ENCODE results near the gene RPS2. TPM values are rescaled to one million over a fixed set of nuclear protein-coding genes. Genes with fewer than 3 reads are reported as not detected.

The RPS2 gene
- total RNA-seq, 2 experiments from 2014 or later = 2,823 to 3,048 TPM

DNA sequence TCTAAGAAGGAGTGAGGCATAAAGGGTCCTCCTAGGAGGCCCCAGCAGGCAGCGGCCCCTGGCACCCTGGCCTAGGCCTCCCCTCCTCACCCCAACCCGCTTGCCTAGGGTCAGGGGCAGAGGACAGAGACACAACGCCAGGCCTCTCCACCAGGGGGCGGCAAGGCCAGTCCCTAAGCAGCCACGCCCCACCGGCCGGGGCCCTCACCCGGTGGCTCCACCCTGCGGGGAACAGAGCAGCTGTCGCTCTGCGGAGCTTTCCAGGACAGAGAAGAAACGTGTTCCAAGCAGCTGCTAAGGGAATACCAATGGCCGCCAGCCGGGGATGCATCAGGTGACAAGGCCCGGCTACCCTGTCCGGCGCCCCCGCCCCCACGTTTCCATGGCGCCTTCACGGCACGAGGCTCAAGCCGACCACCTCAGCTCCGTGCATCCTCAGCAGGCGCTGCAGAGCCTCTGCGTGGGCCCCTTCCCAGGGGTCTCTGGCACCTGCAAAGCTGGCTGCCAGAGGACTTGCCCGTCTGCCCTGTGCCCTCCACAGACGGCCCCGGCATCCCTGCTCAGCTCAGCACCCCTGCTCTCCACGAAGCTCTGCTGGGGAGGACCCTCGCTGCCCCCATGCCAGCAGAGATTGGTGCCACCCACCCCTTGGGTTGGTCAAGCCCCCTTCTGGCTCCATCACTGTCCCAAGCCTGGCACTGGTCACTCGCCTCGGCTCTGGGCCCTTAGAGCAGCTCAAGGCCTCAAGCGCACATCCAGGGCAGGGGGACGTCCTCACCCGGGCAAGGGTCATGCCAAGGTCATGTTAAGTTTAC lies 39.4 kb upstream of the RPS2 start:
- peak; percentile 92 for DNase-seq
- CTCF ChIA-PET = interaction anchor here (0.6 to 3.6 kb wide), 30 partner anchors 8 to 318 kb away, joined by 3 to 42 read pairs (median 6); partner anchors contain the start of genes ECI1, GFER, MLST8 and NDUFB10
- peak; percentile 92 for ATAC-seq
- Mint-ChIP-seq H3K27ac (no peak overlapping the region), H3K36me3 (peaks cover 9% of the 10 kb centered on the region), H3K27me3 (no peaks in the 10 kb centered on the region), H3K4me3 (no peak overlapping the region), H3K4me1 (peaks cover 39% of the 10 kb centered on the region), H3K9me3 (ENCODE audit: low read depth) (no peaks in the 10 kb centered on the region)

DNA sequence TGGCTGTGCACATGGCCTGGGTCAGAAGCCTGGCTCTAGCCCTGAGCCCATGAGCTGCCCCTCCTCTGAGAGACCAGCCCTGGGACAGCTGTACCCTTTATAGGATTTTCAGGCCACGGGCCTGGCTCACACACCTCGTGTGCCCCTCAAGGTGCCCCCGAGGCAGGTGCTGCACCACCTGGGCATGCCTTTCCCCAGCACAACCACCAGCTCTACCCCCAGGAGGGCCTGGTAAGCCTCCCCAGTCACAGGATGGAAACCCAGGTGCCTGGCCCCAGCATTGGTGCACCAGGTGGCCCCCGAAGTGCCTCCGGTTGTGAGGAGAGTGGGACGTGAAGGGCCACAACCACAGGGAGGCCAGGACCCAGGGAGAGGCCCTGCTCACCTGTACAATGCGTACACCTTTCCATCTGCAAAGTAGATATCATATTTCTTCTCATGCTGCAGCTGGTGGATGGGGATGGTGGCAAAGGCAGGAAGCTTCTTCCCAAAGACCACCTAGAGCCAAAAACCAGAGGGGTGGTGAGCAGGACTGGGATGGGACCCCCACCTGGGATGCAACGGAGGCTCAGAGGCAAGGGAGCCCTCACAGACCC lies 38.7 kb upstream of the RPS2 start:
- Mint-ChIP-seq H3K27ac (no peak overlapping the region), H3K9me3 (ENCODE audit: low read depth) (no peaks in the 10 kb centered on the region), H3K27me3 (no peaks in the 10 kb centered on the region), H3K4me1 (peaks cover 34% of the 10 kb centered on the region), H3K4me3 (no peak overlapping the region), H3K36me3 (peaks cover 9% of the 10 kb centered on the region)
- ATAC-seq = no peak
- no peak for DNase-seq
- CTCF ChIA-PET = interaction anchor here (0.6 to 3.6 kb wide), 24 partner anchors 9 to 318 kb away, joined by 3 to 42 read pairs (median 6); partner anchors contain the start of genes GFER, MAPK8IP3, MLST8 and NDUFB10

DNA sequence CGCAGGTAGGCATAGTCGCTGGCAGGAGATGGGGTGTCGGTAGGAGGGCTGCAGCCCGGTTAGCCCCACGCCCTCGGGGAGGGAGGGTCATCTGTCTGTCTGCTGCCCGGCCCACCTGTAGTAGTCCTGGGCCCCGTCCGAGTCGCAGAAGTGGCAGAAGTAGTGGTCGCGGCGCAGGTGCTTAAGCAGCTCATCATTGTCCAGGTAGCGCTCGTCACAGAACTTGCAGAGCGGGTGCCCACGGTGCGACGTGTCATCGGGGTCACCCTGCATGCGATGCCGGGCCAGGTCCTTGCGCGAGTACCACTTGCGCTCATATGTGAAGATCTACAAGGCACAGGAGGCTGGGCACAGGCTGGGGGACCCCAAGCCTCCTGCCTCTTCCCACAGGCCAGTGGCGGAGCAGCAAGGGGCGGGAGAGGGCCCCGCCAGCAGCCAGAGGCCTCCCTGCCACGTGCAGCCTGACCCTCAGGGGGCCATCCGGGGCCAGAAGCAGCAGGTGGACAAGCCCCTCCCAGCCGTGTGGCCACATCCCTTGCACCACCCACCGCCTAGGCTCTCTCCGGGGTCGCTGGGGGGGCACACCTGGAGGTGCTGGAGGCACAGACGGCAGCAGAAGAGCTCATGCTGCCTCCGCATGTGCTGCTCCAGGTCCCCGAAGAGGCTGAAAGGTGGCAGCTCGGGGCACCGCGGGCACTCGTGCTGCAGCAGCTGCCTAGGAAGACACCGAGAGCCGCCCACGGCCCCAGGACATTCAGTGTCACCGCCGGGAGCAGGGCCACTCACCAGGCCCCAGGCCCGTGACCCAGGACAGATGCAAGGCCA lies 38.0 kb upstream of the RPS2 start:
- Mint-ChIP-seq H3K27me3 (no peaks in the 10 kb centered on the region), H3K4me3 (no peak overlapping the region), H3K4me1 (peaks cover 26% of the 10 kb centered on the region), H3K36me3 (peaks cover 12% of the 10 kb centered on the region), H3K27ac (no peak overlapping the region), H3K9me3 (ENCODE audit: low read depth) (no peaks in the 10 kb centered on the region)
- no peak for ATAC-seq
- no peak for DNase-seq
- CTCF ChIA-PET = interaction anchor here (0.6 to 3.6 kb wide), 17 partner anchors 8 to 297 kb away, joined by 3 to 42 read pairs (median 6); partner anchors contain the start of genes GFER, MAPK8IP3, MLST8 and NDUFB10

DNA sequence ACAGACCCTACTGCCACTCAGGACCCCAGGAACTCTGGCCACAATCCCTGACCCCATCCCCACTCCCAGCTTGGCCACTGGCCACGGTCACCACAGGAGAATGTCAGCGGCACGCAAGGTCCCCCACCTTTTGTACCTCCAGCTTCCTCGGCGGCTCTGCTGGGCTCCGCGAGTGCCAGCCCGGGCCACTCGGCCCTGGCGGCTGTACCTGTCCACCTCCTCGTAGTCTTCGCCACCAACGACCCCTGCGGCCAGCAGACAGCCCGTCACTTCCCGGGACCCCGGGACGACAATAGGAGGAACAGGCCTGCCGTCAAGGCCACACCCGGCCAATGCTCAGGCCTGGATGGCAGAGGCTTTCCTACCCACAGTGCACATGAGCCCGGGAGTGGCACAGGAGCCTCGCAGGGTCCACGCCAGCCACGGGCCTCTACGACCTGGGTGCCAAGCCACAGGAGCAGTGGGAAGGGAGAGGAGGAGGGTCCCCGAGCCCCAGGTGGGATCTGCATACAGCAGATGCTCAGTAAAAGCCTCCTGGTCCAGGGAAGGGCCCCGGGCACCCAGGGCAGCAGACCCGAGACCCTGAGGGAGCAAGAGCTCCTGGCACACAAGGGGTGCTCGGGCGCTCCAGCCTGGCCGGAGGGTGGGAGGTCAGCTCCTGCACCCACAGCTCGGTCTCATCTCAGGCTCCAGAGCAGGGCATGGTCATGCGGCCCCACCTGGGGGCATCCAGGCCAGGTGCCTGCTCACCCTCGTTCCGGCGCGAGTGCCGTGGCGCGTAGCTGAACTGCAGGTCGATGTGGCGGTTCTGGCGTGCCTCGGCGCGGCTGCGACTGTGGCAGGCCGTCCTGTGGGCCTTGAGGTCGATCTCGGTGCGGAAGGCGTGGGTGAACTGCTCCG lies 37.1 kb upstream of the RPS2 start:
- no peak overlapping the region for H3K27ac Mint-ChIP-seq

DNA sequence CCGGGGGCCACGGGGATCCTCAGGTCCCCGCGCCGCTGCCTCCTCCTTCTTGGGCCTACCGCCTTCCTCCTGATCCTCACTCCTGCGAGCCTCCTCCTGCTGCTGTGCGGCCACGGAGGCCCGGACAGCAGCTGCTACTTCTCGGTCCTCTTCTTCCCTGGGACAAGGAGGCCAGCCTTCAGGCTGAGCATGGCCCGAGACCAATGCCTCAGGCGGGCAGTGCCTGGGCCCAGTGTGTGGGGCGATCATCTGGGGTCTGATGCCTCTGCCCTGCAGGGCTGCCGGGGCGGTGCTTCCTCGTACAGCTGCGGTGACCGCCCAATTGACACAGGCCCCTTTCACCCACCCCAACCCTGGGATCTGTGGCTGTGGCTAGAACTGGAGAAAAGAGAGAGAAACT lies 36.4 kb upstream of the RPS2 start:
- Mint-ChIP-seq H3K27ac (no peak overlapping the region), H3K27me3 (no peaks in the 10 kb centered on the region), H3K9me3 (ENCODE audit: low read depth) (no peaks in the 10 kb centered on the region), H3K36me3 (peaks cover 17% of the 10 kb centered on the region), H3K4me1 (peaks cover 19% of the 10 kb centered on the region), H3K4me3 (no peak overlapping the region)
- CTCF ChIA-PET = interaction anchor here (0.5 to 1.5 kb wide), 2 partner anchors 140 to 141 kb away, joined by 3 to 5 read pairs; no protein-coding TSS in a partner anchor
- no peak for ATAC-seq
- no peak for DNase-seq

More for the DNA sequence above, 37.1 kb upstream of the RPS2 start:
- Mint-ChIP-seq H3K9me3 (ENCODE audit: low read depth) (no peaks in the 10 kb centered on the region), H3K4me3 (no peak overlapping the region), H3K27me3 (no peaks in the 10 kb centered on the region), H3K4me1 (peaks cover 19% of the 10 kb centered on the region), H3K36me3 (peaks cover 15% of the 10 kb centered on the region)
- ATAC-seq (no peak), DNase-seq (no peak)
- CTCF ChIA-PET = interaction anchor here (0.5 to 3.6 kb wide), 5 partner anchors 7 to 153 kb away, joined by 3 to 42 read pairs (median 3); partner anchors contain the start of gene GFER

DNA sequence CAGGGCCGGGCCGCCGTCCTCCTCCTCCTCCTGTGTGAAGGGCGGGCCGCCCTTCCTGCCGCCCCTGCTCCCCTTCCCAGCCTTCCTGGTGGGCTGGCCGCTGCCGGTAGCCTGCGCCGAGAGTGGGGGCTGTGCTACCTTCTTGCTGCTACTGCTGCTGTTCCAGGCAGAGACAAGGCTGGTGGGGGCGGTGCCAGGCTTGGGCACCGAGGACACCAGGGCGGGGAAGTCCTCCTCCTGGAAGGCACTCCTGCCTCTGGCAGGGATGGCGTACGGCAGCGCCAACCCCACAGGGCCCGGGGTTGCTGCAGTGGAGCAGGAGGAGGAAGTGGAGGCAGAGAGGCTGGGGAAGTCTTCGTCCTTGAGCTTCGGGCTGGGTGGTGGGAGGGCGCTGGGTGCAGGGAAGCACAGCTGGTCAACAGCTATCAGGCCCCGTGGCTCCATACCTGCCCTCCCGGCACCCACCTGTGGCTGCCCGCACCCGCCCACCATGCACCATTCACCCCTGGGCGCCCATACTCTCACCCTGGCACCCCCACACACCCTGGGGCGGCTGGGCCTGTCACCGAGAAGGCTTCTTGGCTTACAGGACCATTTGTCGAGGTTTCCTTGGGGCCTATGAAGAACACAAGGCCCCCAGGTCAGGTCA lies 35.4 kb upstream of the RPS2 start:
- Mint-ChIP-seq H3K4me1 (peaks cover 15% of the 10 kb centered on the region), H3K36me3 (peaks cover 20% of the 10 kb centered on the region), H3K4me3 (no peak overlapping the region), H3K9me3 (ENCODE audit: low read depth) (no peaks in the 10 kb centered on the region), H3K27me3 (no peaks in the 10 kb centered on the region), H3K27ac (no peak overlapping the region)
- ATAC-seq (no peak), DNase-seq (no peak)
- CTCF ChIA-PET = interaction anchor here (0.8 to 4.2 kb wide), 3 partner anchors 8 to 155 kb away, joined by 3 to 17 read pairs (median 5); partner anchors contain the start of gene TRAF7

DNA sequence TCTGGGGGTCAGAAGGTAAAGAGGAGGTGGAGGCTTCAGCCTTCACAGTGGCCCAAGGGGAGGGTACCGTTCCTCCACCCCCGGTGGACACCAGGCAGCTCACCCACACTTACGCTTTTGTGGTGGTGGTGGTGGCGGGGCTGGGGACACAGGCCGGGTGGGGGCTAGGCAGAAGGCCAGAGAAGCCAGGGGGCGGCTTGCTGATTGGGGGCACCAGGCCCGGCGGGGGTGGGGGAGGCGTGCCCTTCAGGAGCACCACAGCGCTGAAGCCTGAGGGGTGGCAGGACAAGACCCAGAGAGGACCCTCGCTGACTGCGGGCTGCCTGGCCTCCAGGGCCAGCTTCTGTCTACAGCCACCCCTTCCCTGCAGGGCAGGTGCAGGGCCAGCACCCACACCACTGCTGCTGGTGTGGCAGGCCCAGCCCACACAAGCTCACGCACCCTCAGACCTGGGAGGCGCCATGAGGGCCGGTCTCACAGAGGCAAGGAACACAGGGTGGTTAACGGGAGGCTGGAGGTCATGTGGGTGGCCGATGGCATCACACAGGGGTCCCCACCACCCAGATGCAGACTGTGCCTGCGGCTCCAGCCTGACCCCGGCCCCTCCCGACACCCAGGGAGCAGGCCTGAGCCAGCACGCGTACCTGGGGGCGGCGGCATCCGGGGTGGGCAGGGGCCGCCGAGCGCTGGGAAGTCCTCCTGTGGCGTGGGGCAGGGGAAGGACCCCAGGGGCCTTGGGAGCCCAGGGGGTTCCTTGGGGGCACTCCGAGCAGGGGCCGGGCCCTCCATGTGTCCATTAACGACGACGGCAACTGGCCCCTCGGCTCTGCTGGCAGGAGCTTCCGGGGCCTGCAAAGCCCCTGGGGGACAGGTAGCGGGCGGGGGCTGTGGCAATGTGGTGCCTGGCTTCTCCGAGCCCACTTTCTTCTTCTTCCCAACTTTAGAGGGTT lies 34.5 kb upstream of the RPS2 start:
- Mint-ChIP-seq H3K27me3 (no peaks in the 10 kb centered on the region), H3K9me3 (ENCODE audit: low read depth) (no peaks in the 10 kb centered on the region), H3K27ac (no peak overlapping the region), H3K4me3 (no peak overlapping the region), H3K4me1 (peaks cover 10% of the 10 kb centered on the region), H3K36me3 (peaks cover 20% of the 10 kb centered on the region)
- CTCF ChIA-PET = interaction anchor here (0.8 to 4.2 kb wide), 2 partner anchors 9 to 156 kb away, joined by 3 to 17 read pairs; partner anchors contain the start of gene TRAF7
- ATAC-seq (no peak), DNase-seq (no peak)

DNA sequence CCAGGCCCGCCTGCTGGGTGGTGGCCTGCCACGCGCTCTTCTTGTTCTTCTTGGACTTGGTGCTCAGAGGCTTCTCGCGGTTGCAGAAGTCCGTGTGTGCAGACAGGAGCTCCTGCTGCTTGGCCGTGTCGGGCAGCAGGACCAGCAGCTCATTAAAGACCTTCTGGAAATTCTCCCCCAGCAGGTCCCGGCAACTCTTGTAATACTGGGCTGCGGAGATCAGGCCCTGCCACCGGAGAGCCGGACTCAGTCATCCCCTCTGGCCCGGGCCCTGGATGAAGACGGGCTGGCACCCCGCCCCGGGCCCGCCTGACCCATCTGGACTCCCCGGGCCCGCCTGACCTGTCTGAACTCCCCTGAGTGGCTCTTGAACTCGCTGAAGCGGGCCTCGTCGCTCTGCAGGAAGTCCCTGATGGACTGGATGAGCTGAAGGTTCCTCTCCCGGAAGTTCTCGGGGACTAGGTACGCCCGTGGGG lies 33.8 kb upstream of the RPS2 start:
- no peaks in the 10 kb centered on the region for H3K9me3 Mint-ChIP-seq (ENCODE audit: low read depth)
- H3K36me3 Mint-ChIP-seq = peaks cover 20% of the 10 kb centered on the region
- CTCF ChIA-PET = interaction anchor here (4.2 kb wide), 1 partner anchor 10 kb away, joined by 17 read pairs; no protein-coding TSS in a partner anchor
- no peak for ATAC-seq
- no peaks in the 10 kb centered on the region for H3K27me3 Mint-ChIP-seq
- no peak overlapping the region for H3K27ac Mint-ChIP-seq
- DNase-seq = no peak
- H3K4me1 Mint-ChIP-seq = peaks cover 13% of the 10 kb centered on the region
- no peak overlapping the region for H3K4me3 Mint-ChIP-seq

DNA sequence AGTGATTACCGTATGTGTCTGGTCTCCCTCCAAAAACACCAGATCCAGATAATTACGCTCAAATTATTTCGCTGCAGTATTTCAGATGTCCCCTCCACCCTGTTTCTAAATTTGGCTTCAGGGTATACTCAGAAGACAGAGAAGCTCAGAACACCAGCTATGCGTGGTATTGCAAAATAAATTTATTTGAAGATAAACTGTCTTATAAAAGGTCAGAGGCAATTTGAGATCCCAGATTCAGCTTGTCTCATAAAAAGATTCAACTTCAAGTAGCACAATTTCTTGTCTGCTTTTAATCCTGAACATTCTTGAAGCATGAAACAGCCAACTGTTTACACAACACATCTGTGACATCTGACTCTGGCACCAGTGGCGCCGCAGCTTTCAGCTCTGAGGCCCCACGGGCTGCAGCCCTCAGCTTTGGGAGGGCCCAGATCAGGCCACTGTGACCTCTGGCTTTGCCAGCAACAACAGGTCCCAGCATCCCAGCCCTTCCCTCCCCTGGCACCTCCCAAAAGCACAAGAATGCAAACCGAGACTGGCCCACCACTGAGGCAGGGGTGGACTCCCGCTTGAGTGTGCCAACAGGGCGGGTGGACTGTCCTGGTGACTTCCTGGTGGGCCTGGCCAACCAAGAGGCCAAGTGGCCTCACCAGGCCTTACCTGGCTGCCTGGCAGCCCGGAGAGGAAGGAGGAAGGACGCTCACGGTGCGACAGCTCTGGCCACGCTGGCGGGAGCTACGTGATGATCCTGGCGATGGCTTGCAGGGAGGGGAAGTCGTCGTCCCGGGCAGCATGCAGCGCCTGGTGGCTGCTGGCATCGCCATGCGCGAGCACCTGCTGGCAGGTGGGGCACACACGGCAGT lies 33.1 kb upstream of the RPS2 start:
- no peaks in the 10 kb centered on the region for H3K9me3 Mint-ChIP-seq (ENCODE audit: low read depth)
- DNase-seq = no peak
- no peaks in the 10 kb centered on the region for H3K27me3 Mint-ChIP-seq
- ATAC-seq = no peak
- no peak overlapping the region for H3K27ac Mint-ChIP-seq
- peaks cover 20% of the 10 kb centered on the region for H3K36me3 Mint-ChIP-seq
- CTCF ChIA-PET = interaction anchor here (1.2 to 4.2 kb wide), 3 partner anchors 11 to 157 kb away, joined by 4 to 17 read pairs (median 5); partner anchors contain the start of gene TRAF7
- peaks cover 15% of the 10 kb centered on the region for H3K4me1 Mint-ChIP-seq
- no peak overlapping the region for H3K4me3 Mint-ChIP-seq

DNA sequence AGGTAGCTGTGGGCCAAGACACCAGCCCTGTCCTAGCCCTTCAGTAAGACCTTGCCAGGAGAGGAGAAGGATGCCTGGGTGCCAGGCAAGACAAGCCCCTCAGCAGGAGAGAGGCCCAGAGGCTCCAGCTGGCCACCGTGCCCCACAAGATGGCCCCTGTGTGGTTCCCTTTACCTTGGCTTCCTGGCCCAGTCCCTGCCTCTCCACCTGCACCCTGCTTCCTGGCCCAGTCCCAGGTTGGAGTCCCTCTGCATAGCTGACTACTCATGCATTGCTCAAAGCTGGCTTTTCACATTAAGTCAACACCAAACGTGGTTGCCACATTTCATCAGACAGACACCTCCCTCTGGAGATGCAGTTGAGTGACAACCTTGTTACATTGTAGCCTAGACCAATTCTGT lies 29.1 kb upstream of the RPS2 start:
- H3K27ac Mint-ChIP-seq = peak overlapping the region; percentile 52
- H3K36me3 Mint-ChIP-seq = peaks cover 13% of the 10 kb centered on the region
- H3K4me1 Mint-ChIP-seq = peaks cover 27% of the 10 kb centered on the region
- DNase-seq (no peak), ATAC-seq (no peak)
- H3K27me3 Mint-ChIP-seq = peaks cover 8% of the 10 kb centered on the region
- H3K9me3 Mint-ChIP-seq (ENCODE audit: low read depth) = no peaks in the 10 kb centered on the region
- CTCF ChIA-PET = interaction anchor here (0.8 to 4.3 kb wide), 4 partner anchors 10 to 160 kb away, joined by 3 to 42 read pairs (median 4); no protein-coding TSS in a partner anchor
- no peak overlapping the region for H3K4me3 Mint-ChIP-seq

Data from activated CD8-positive, alpha-beta memory T cell treated with anti-CD3 and anti-CD28 coated beads, Interleukin-2, amount 10 ng/mL, durations not matched to agents 7 days and 5 days (primary cell).